Endometrial microvascular endothelial cells (primary cell): ENCODE measurements around the gene ITLN2. TPM values are rescaled to one million over a fixed set of nuclear protein-coding genes. Genes with fewer than 3 reads are reported as not detected.
"Not testable (repeated sequence)": the region's sequence is repeated elsewhere in the genome, so short reads cannot be mapped to it uniquely, and the experiment has no call there.

ENCODE experiments used
- in situ Hi-C: cut with HindIII; loops from 2 replicates; pipeline ENCODE4 v1.10.0; 2017; ENCODE audit warnings: low sequenced_read_pairs, low pct_unique_long_range_greater_than_20kb; ENCODE audit errors: inconsistent ontology term
- total RNA-seq: library from RNA; depleted of rRNA; stranded (reverse); fragments of >200 nt; gene quantifications from one replicate; pipeline ENCODE4 v1.2.3, GENCODE V29; 2015; ENCODE audit errors: inconsistent ontology term

The ITLN2 gene
- total RNA-seq, 1 donor from 2014 or later, result not detected

DNA sequence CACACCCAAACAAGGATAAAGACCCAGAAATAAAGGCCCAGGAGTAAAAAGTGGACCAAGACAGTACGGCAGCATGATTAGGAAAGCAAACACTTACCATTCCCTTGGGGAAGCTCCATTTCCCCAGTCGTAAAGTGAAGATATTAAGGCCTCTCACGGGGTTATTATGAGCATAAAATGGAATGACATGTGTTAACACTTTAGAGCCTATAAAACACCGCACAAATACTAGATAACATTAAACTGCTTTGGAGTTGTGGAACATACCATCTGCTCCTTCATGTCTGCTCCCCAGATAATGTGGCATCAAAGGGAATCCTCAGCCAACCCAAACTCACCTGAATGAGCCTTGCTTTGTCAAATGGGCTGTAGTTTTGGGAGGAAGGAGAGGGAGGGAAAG, 8.9 kb upstream of the ITLN2 start:
- in situ Hi-C loops, result no loop called here

DNA sequence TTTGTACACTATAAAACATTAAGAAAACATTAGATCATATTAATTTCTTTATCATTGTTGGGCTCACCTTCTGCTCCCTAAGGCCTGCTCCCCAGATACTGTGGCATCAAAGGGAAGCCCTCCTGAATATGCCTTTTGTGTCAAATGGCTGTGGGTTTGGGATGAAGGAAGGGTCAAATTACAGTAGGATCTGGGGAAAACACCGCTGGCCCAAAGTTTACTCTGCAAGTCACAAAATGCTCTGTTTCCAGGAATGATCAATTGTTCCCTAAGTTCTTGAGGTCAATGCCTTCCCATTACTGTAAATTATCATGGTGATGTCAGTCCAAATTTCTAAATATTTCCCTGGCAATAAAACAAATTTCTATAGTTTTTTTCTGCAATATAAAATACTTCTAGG, 6.8 kb upstream of the ITLN2 start:
- in situ Hi-C loops, result no loop called here

DNA sequence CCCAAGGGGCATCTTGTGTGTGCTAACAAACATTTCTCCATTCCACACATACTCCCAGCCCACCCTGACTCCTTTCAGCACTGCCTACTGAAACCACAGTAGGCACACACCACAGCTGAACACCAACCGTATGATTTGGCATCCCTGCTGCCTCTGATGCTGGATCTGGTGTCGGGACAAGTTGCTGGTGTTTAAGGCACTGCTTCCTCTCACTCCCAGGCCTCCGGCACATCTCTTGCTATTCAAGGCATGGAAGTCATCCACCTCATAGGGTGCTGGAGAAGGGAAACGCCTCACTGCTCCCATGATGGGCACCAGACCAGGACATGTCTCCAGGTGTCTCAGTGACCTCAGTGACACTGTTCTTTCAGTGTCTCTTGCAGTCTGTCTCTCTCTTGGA, 2.4 kb upstream of the ITLN2 start:
- in situ Hi-C loops, result no loop called here

DNA sequence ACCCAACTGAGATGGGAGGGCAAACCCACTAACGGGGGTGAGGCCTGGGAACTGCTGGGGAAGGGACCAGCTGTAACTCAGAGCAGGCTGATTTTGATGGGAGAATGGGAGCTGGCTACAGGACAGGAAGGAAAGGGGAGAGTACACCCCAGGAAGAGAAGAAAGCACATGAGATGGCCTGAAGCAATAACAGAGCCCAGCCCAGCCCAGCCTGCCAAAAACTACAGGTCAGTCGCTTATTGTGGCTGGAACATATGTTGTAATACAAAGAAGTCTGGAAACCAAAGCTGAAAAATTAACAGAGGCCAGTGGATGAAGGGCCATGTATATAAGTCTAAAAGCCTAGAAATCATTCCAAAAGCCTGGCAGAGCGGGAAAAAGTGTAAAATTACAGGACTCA, 1.6 kb downstream of the ITLN2 start:
- in situ Hi-C loops, result no loop called here

DNA sequence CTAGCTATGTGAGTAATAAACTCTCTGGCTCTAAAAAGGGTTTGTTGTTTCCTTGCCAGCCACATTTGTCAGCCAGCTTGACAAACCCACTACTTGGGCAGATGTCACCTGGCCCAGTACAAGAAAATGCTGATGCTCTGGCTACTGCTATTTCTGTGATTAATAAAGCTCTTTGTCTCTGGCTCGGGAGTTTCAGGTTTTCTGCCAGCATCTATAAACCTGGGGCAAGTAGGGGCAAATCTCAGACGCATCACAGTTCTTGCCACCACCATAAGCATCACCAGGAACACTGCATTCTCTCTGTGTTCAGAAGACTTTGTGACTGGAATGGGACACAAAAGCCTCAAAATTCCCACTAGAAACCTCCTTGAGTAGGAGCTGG, 2.5 kb downstream of the ITLN2 start:
- in situ Hi-C loops, result no loop called here

DNA sequence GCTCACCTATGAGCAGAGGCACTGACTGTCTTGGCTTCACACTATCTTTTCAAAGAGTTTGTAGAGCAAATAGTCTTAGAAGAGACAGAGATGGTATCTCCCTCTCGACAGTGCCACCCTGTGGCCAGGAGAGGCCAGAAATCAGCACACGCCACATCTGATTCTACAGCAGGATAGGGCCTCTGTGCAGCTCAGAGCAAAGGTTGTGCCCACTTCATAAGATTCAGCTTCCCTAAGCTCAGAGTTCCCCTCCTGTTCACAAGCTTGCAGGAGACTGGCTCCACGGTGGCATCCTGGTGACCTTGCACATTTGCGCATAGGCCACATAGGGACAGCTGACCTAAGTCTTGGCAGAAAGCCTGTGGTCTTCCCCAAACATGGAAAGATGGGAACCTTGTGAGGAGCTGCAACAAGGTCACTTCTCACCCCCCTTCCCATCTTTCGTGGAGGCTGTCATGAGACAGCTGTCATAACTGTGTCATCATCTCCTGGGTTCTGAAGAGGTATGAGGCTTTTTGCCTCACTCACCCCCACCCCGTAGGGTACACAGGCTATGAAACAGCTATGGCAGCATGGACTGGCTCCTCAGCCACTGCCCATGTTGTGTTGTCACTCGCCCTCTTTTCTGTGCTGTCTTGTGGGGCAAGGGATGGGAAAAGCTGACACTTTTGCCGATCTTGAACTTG, 3.0 kb downstream of the ITLN2 start:
- in situ Hi-C loops, result no loop called here

DNA sequence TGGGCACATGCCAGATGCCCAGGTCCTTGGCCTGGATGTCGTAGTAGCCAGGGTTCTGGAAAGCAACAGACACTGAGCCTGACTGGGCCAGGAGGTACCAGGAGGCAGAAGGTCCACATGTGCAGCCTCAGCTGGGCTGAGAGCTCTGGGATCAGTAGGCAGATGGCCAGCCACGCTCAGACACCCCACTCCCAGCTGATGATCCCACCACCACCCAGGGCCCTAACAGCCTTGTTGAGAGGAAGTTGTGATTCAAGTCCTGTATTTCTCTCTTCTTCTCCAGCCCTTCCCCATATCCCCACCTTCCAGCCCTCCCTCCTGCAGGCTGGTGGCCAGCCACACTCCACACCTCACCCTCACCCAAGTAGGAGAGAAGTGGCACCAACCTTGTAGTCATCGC, 4.0 kb downstream of the ITLN2 start:
- in situ Hi-C loops, result no loop called here

DNA sequence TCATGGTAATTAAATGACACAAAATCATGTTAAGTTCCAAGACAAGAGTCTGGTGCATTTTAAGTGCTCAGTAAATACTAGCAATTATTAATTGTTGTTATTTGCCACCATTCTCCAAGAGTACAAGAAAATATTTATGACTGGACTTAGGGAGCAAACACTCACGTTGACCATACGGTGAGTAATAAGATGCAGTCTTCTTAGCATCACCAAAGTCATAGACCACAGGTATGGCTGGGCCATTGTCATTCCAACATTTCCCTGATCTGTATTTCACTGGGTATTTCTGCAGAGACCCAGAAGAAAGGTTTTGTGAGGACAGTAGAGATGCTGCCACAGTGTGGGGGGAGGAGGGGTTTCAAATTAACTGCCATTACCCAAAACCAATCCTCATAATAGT, 4.7 kb downstream of the ITLN2 start:
- in situ Hi-C loops, result no loop called here

DNA sequence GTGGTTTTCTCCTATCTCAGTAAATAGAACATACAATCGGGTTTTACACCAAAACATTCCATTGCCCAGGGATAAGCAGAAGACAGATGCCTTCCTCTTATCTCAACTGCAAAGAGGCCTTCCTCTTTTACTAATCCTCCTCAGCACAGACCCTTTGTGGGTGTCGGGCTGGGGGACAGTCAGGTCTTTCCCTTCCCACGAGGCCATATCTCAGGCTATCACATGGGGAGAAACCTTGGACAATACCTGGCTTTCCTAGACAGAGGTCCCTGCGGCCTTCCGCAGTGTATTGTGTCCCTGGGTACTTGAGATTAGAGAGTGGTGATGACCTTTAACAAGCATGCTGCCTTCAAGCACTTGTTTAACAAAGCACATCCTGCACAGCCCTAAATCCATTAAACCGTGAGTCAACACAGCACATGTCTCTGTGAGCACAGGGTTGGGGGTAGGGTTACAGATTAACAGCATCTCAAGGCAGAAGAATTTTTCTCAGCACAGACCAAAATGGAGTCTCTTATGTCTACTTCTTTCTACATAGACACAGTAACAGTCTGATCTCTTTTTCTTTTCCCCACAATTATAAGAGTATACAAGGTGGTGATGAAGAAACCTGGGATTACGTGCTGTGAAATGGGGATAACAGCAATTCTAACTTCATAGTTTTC, 5.3 kb downstream of the ITLN2 start:
- in situ Hi-C loops, result not testable (repeated sequence)

DNA sequence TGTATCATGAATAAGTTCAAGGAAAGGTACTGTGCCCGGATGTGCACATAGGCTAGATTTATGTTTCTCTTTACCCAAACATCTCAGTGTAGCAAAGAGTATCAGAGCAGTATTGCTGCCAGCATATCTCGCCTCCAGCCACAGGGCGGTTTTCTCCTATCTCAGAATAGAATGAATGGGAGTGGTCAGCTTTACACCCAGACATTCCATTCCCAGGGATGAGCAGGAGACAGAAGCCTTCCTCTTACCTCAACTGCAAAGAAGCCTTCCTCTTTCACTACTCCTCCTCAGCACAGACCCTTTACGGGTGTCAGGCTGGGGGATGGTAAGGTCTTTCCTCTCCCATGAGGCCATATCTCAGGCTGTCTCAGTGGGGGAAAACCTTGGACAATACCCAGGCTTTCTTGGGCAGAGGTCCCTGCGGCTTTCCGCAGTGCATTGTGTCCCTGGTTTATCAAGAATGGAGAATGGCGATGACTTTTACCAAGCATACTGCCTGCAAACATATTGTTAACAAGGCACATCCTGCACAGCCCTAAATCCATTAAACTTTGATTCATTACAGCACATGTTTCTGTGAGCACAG, 7.3 kb downstream of the ITLN2 start:
- in situ Hi-C loops, result not testable (repeated sequence)

DNA sequence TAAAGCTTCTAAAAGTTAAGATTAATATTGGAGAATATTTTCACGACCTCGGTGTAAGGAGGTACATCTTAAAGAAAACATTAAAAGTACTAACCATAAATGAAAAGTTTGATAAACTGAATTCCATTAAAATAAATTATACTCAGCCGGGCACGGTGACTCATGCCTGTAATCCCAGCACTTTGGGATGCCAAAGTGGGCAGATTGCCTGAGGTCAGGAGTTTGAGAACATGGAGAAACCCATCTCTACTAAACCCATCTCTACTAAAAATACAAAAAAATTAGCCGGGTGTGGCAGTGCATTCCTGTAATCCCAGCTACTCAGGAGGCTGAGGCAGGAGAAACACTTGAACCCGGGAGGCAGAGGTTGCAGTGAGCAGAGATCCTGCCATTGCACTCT, 8.7 kb downstream of the ITLN2 start:
- in situ Hi-C loops, result not testable (repeated sequence)

DNA sequence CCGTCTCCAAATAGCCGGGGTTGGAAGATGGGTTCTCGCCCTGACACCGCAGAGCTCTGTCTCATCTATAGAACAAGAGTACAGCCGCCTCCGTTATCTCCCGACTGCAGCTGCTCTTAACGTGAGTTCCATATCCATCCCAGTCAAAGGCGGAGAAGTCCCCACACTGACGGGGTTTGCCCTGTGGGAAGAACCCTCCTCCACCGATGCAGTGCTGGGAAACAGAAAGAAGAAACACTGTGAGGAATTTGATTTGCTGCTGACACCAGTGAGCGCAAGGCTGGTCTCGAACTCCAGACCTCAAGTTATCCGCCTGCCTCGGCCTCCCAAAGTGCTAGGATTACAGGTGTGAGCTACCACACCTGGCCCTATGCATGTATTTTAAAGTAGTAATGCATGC, 9.5 kb downstream of the ITLN2 start:
- in situ Hi-C loops, result no loop called here

DNA sequence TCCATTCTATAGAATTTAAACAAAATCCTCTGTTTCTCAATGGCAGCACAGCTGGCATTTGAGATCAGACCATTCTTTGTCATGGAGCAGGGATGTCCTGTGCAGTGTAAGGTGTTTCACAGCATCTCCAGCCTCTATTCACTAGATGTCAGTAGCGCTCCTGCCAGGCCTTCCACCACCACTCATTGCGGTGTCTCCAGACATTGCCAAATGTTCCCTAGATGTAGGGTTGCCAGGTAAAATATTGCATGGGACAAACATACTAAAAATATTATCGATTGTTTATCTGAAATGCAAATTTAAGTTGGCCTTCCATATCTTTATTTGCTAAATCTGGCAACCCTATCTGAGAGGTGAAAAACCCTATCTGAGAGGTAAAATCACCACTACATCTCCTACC, 11.7 kb downstream of the ITLN2 start:
- in situ Hi-C loops, result no loop called here

DNA sequence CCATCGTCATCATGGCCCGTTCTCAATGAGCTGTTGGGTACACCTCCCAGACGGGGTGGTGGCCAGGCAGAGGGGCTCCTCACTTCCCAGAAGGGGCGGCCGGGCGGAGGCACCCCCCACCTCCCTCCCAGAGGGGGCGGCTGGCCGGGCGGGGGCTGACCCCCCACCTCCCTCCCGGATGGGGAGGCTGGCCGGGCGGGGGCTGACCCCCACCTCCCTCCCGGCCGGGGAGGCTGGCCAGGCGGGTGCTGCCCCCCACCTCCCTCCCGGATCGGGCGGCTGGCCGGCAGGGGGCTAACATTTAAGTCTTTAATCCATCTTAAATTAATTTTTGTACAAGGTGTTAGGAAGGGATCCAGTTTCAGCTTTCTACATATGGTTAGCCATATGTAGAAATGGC, 17.9 kb downstream of the ITLN2 start:
- in situ Hi-C loops, result not testable (repeated sequence)

DNA sequence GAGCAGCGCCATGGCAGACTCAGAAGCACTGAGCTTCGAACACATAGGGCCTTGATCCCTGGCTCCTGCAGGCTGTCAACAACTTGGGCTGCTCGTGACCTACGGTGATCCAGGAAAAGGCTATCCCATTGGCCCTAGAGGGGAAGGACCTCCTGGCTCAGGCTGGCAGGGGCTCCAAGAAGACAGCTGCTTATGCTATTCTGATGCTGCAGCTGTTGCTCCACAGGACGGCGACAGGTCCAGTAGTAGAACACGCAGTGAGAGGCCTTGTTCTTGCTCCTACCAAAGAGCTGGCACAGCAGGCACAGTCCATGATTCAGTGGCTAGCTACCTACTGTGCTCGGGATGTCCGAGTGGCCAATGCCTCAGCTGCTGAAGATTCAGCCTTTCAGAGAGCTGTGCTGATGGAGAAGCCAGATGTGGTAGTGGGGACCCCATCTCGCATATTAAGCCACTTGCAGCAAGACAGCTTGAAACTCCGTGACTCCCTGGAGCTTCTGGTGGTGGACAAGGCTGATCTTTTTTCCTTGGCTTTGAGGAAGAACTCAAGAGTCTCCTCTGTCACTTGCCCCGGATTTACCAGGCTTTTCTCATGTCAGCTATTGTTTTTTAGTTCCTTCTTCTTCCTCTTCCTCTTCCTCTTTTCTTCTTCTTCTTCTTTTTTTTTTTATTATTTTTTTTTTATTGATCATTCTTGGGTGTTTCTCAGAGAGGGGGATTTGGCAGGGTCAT, 18.9 kb downstream of the ITLN2 start:
- in situ Hi-C loops, result no loop called here

DNA sequence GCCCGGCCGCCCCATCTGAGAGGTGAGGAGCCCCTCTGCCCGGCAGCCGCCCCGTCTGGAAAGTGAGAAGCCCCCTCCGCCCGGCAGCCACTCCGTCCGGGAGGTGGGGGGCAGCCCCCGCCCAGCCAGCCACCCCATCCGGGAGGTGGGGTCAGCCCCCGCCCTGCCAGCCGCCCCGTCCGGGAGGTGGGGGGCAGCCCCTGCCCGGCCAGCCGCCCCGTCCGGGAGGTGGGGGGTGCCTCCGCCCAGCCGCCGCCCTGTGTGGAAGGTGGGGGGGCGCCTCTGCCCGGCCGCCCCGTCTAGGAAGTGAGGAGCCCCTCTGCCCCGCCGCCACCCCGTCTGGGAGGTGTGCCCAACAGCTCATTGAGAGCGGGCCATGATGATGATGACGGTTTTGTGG, 21.3 kb downstream of the ITLN2 start:
- in situ Hi-C loops, result not testable (repeated sequence)

DNA sequence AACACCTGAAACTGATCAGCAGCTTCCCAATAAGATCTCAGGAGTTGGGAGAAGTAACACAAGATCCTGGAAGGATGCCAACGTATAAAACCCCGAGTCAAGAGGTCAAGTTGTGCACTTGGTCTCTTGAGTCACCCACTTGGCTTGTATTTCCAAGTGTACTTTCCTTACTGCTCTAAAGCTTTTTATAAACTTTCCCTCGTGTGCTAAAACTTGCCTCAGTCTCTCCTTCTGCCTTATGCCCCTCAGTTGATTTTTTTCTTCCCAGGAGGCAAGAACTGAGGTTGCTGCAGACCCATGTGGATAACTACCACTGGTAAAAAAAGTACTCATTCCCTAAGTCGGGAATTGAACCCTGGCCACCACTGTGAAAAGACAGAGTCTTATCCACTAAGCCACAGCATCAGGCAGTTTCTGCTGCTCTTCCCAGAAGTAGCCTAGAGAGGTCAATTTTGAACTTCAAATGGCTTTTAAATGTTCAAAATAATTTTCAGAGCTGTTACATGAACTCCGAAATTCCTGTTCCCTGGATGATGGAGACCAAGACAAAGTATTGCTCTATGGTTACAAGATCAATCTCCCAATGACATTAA, 28.9 kb downstream of the ITLN2 start:
- in situ Hi-C loops, result no loop called here

DNA sequence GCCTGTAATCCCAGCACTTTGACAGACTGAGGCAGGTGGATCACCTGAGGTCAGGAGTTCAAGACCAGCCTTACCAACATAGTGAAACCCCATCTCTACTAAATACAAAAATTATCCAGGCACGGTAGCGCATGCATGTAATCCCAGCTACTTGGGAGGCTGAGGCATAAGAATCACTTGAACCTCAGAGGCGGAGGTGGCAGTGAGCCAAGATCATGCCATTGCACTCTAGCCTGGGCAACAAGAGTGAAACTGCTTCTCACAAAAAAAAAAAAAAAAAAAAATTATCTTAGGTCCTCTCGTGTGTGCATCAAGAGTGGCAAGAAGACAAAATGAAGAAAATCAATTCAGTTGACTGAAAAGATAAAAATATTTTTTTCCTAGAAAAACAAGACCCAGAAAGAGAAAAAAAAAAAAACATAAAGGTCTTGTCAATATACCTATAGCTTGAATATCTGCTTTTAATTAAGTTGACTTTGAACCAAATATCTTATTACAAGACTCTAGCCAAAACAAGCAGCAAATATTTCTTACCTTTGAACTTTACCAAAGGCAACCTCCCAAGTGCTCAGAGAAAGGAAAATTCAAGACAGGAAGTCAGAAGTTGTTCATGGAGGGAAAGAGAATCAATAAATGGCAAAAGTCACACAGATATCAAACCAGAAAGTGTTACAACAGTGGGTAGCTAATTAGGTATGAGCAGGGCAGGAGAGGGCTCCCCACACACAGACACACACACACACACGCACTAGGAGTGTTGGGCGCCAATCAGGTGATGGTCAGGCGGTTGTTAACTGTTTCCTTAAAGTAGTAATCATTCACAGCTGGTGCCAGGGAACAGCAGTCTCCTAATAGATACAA, 29.6 kb downstream of the ITLN2 start:
- in situ Hi-C loops, result no loop called here

DNA sequence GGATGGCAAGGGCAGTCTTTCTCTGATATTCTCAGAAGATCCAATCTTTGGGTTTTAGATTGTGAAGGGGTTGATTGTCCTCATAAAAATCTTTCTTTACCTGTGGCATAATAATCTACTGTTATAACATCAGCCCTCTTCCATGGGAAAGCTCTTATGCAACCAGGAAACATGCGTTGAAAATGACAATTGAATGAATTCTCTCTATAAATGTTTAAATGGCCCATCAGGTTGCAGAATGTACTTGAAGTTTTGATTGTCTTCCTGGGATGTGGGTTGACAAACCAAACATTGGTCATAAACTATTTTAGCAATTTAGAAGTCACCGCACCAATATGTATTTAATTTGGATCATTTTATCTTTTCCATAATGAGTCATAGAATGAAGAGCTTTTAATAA, 37.9 kb downstream of the ITLN2 start:
- in situ Hi-C loops, result no loop called here
